GM13977 (cell line): Measurements from ENCODE around the gene C5orf63.

ENCODE experiments used
- DNase-seq: peaks from one replicate; pipeline ENCODE4 v3.0.0; 2012; ENCODE audit warnings: low spot score
- in situ Hi-C: fragments of 300-500 bp; cut with MboI; formaldehyde crosslinking; loops from one replicate; pipeline ENCODE4 v1.12.0; 2022; ENCODE audit warnings: low sequenced_read_pairs, low pct_unique_long_range_greater_than_20kb, mixed read lengths, inconsistent platforms; ENCODE audit not compliant: unreplicated experiment
- TF ChIP-seq, protein P1 (sequence below): IDR thresholded peaks from 2 replicates; pipeline ENCODE4 v1.5.1; 2012; ENCODE audit warnings: mild to moderate bottlenecking, control low read depth; ENCODE audit not compliant: insufficient read depth; ENCODE audit errors: extremely low read depth, missing control alignments

The C5orf63 gene

DNA sequence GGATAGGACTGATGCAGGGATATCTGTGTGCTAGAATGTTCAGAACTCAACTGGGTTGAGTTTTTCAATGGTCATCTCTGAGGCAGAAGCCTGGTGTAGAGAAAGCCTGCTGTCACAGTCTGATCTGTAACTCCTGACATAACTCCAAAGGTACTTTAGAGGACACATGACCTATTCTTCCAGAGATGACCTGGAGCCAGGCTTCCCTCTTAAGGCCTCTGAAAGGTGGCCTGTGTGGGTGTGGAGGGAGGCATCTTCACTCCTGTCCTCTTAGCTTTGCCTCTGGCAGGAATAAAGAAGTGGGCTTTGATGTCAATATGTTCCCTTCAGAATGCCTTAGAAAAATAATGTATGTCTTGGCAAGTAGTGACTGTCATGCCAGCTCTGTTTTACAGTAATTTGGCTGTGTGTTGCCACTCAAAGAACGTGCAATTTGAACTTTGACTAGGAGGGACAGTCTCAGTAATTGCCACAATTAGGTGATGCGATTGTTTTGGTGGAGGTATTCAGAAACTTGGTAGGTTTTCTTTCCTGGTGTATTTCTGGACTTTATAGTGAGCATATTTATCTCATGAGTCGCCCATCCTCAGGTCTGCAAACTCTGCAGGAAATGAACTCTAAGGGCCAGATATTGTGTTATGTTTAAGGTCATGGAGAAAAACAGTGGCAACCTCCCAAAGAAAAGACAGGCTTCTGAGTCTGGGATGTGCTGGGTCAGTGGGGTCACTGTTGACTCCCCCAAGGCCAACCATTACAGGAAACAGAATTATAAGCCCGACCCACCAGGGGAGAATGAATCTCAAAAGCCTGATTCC lies 3.2 kb upstream of the C5orf63 start:
- TF ChIP-seq, protein P1, sequence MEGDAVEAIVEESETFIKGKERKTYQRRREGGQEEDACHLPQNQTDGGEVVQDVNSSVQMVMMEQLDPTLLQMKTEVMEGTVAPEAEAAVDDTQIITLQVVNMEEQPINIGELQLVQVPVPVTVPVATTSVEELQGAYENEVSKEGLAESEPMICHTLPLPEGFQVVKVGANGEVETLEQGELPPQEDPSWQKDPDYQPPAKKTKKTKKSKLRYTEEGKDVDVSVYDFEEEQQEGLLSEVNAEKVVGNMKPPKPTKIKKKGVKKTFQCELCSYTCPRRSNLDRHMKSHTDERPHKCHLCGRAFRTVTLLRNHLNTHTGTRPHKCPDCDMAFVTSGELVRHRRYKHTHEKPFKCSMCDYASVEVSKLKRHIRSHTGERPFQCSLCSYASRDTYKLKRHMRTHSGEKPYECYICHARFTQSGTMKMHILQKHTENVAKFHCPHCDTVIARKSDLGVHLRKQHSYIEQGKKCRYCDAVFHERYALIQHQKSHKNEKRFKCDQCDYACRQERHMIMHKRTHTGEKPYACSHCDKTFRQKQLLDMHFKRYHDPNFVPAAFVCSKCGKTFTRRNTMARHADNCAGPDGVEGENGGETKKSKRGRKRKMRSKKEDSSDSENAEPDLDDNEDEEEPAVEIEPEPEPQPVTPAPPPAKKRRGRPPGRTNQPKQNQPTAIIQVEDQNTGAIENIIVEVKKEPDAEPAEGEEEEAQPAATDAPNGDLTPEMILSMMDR: no peak
- in situ Hi-C loops: no loop called here
- no peak for DNase-seq

DNA sequence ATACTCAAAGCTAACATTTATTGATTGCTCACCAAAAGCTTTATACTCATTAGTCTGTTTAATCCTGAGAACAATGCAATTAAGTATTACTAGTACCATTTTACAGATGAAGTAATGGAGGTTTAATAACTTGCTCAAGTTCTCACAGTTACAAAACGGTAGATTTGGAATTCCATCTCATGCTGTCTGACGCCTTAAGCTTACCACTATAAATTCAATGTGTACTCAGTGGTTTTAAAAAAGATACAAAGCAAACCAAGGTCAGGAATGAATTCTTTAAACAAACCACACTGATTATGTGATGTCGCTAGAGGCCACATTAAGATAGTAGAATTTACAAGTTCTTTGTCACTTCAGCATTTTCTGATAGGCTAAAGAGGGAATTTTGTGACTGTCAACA lies 1.2 kb upstream of the C5orf63 start:
- no peak for DNase-seq
- in situ Hi-C loops: no loop called here
- TF ChIP-seq, protein P1: no peak

DNA sequence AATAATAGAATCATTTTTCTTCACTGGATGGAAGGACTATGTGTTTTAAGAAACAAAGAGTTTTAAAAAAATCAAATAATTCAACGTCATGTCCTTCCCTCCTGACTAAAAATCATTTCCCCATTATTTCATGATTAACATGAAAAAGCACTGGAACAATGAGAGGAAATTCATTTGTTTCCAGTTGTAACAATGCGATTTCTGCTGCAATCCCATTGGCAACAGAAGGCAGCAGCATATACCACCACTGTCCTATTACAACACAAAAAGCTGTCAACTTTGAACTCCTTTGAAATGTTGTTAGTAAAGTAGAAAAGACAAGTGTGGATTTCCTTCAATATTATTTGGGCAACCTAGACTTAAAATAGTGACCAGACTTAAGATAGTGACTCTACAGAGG lies 3.1 kb downstream of the C5orf63 start:
- TF ChIP-seq, protein P1: no peak
- no peak for DNase-seq
- in situ Hi-C loops: no loop called here

DNA sequence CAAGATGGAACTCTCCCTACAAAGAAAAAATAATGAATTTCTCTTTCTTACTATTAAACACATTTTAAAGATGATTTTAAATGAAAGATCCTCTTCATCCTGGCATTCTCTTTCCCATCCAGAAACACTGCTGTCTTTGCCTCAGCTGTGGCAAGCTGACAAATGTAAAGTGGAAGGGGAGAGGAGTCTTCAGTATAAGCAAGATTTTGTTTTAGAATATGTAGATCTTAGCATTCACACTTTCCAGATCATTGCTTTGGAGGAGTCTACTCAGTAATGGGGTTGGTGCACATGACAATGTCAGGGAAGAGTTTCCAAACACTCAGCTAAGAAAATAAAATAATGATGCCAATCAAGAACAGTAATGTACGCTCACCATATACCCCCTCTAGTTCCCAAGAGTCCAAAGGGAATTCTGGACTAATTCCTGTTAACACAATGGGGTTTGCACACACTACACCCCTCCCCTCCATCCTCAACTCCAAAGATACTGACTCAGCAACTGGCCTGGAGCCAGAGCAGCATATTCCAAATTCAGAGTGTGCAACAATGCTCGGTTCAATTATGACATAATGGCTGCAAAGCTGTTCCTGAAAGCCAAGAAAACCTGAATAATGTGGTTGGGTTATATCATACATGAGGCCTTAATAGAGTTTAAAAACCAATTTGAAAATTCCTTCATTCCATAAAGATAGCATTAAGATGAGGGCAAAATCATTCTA lies 4.6 kb downstream of the C5orf63 start:
- DNase-seq: no peak
- in situ Hi-C loops: no loop called here
- TF ChIP-seq, protein P1: no peak

DNA sequence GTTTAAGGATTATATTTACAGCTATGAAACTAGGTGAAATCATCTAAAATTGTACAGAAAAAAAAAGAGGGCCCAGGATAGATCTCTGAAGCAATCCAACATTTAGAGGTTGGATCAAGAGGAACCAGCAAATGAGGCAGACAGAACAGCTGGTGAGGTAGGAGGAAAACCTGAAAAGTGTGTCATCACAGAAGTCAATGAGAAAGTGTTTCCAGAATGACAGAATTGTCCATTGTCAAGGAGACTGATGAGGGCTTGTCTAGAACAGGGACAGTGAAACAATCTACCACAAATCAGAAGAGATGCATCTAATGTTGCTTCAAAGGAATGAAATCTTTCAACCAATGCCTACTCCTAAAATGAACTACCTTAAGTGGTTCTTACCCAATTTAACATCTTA lies 6.6 kb downstream of the C5orf63 start:
- TF ChIP-seq, protein P1: no peak
- in situ Hi-C loops: no loop called here
- no peak for DNase-seq

DNA sequence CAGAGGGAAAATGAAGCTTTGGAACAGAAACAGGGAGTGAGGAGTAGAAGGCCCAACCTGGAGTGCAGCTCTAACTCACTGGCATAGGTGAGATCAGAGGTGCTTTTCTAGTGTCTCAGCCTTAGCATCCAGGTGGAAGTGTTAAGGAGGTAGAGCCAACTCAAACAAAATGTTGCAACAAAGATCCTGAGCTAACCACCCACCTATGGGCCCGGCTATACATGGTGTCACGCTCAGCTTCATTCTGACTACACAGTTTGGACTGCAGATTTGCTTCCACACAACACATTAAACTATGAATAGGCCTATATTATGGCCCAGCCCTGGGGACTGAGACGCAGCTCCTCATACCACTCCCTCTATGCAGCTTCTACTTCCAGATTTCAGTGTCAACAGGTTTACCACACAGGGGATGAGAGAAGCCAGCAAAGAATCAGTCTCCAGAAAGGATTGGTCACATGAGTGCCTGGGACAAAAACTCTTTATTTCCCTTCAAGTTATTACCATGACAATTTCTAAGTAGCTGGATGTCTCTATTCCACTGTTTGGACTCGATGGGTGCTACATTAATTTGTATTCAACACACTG lies 9.0 kb downstream of the C5orf63 start:
- in situ Hi-C loops: no loop called here
- TF ChIP-seq, protein P1: no peak
- no peak for DNase-seq
